ENCODE data around the gene CDC20B.
A peak's percentile ranks its signal among the peaks of the same experiment; 100 is the strongest.
"Not testable (repeated sequence)": the region's sequence is repeated elsewhere in the genome, so short reads cannot be mapped to it uniquely, and the experiment has no call there.

The CDC20B gene

DNA sequence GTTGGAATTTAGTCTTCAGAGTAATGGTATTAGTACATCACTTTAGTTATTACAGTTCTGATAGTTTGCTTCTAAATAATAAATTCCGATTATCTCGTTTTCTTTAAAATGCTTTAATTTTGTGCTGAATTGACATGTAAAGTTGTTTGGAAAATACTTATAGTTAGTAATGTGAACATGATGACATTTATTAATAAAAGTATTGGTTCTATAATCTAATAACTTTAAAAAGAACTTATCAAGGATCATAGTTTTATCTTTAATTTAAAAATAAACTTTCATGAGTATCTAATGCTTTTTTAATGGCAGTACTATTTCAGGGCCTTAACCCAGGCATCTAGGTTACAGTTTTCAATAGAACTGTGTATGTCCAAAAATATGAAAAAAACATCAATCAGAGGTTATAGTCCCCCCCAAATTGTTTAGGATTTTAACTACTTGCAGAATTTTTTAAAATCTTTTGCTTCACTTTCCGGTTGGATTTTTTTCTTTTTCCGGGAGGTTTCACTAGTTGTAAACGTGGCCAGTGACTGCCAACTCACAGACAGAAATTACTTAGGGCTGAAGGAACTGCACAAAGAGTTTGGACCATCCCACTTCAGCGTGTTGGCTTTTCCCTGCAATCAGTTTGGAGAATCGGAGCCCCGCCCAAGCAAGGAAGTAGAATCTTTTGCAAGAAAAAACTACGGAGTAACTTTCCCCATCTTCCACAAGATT lies 12.3 kb downstream of the CDC20B start:
- no peak for DNase-seq (ENCODE audit: low spot score)

DNA sequence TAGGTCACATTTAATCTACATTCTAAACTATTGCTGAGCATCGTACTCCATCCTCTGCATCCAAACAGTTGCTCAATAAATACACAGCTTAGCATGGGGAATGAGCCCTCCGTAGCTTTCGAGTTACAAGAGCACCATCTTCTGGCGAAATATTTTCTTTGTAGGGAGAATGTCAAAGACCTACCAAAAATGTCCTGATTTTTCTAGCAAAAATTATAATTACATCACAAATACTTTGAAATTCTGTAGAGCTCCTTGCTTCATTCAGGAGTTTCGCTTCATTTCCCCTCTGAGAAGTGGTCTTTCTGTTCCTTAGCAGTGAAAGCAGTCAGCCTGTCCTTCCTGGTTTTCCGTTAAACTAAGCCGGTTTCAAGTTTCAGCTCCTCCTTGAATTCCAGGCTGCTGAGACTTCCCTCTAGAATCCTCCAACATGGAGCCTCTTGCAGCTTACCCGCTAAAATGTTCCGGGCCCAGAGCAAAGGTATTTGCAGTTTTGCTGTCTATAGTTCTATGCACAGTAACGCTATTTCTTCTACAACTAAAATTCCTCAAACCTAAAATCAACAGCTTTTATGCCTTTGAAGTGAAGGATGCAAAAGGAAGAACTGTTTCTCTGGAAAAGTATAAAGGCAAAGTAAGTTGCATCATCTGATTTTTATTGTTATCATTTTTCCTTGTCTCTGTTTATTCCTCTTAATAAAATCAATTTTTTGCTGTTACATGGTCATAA lies 13.0 kb downstream of the CDC20B start, which contains the start of gene GPX8:
Gene GPX8, plus strand, starts transcription at position 409 of the 730 bp plus-strand sequence. Its CDS starts 22 bp downstream, at position 431.
- DNase-seq (ENCODE audit: low spot score) = peak; percentile 61

DNA sequence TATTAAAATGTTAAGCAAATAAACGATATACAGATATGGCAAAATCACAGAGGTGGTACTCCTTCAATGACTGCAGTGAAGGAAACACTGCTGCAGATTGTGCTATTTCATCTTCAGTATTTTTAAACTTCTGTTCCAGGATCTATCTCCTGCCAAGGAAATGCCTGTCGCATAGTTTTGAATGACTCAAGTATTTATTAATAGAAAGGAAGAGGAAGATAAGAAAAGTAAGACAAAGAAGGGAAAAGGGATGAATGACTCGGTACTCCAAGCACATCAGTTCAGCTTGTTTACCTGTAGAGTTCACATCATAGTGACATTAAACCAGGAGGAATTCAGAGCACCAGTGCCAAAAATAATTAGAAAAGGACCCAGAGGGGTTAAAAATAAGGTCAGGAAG lies 18.1 kb downstream of the CDC20B start:
- no peak for DNase-seq (ENCODE audit: low spot score)

DNA sequence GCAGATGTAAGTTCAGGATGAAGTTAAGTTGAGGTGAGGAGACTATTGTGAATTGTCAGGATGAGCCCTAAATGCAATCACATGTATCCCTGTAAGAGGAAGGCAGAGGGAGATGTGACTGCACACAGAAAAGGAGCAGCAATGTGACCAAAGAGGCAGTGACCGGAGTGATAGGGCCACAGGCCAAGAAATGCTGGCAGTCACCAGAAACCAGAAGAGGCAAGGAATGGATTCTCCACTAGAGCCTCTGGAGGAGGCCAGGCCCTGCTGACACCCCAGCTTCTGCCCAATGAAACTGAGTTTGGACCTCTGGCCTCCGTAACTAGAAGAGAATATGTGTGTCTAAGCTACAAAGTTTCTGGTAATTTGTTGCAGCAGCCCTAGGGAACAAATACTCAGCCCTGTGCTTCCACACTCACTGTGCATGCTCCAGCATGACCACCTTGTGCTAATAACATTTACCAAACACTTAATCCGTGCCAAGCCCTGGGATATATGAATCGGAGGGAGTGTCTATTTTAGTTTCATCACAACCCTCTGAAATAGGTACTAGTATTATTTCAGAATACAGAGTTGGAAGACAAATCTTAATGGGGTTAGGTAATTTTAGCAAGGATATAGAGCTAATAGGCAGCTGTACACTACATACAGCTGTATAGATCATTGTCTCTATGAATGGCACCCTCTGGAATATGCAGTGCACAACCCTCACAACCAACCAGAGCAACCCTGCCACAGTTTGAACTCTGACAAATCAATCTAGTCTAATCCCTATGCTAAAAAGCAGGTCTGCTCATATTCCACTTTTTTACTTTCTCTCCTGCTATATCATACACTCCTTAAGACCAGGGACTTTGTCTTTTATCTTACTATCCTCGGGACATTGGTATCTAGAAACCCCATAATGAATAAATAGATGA lies 20.8 kb downstream of the CDC20B start:
- DNase-seq (ENCODE audit: low spot score) = no peak

DNA sequence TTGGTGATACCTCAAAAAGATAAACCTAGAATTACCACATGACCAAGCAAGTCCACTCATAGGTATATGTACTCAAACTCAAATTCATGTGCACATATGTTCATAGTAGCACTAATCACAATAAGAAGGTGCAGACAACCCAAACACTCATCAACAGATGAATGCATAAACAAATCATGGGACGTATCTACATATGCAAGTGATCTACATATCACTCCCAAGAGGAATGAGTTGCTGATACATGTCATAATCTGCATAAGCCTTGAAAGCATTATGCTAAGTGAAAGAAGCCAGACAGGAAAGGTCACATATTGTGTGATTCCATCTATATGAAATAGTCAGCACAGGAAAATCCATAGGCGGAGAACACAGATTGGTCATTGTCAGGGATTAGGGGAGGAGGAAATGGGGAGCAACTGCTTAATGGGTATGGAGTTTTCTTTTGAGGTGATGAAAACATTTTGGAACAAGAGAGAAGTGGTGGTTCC lies 23.6 kb downstream of the CDC20B start:
- no peak for DNase-seq (ENCODE audit: low spot score)

DNA sequence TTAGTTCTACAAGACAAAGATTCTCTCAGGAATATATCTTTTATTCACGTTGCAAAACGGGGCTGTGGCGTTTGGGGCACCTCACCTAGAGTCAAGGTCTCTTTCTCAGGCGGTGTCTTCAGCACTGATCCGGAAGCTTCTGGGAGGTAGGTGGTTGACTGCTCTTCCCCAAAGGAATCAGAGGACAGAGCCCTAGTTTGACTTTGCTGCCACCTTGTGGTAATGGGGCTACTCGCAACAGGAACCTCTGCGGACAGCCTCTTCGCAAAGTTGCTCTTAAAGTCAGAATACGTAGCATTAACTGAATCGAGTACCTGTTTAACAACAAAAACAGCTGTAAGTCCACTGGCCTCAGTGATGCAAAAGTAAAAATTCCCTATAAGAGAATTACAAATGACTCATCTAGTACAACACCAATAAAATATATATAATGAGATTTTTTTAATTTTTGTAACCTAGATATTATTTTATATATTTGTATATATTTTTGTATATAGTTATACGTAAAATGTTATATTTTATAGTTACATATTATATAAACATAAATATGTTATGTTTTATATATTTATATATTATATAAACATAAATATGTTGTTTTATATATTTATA lies 26.3 kb downstream of the CDC20B start:
- peak; percentile 88 for DNase-seq (ENCODE audit: low spot score)

DNA sequence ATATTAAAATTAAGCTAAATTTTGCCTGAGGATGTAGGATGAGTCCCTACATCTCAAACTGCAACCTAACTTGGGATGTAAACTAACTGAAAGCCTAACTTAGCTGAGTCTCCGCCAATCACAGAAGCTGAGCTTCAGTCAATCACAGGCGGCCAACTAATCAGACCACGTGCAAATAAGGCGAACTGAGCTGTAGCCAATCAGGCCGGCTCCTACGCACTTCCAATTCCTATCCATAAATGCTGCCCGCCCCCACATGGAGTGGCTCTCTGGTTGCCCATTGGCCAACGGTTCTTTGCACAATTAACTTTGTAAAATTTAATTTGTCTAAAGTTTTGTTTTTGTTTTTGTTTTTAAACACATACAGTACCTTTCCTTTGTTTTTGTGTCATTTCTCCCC lies 26.9 kb downstream of the CDC20B start:
- no peak for DNase-seq (ENCODE audit: low spot score)

DNA sequence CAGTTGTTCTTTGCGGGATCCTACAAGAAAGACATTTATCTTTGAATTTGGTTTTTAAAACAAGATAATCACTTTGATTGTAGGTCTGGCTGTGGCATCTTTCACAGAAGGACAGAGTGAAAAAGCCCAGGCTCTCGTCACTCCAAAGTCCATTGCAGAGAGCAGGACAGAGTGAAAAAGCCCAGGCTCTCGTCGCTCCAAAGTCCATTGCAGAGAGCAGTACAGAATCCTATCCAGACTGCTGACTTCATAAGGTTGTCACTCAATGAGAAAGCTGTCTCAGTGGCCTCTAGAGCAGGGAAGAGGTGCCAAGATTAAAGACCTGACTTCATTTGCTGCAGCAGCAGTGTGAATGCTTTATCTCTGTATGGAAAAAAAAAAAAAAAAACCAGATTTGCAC lies 29.4 kb downstream of the CDC20B start:
- no peak for DNase-seq (ENCODE audit: low spot score)

DNA sequence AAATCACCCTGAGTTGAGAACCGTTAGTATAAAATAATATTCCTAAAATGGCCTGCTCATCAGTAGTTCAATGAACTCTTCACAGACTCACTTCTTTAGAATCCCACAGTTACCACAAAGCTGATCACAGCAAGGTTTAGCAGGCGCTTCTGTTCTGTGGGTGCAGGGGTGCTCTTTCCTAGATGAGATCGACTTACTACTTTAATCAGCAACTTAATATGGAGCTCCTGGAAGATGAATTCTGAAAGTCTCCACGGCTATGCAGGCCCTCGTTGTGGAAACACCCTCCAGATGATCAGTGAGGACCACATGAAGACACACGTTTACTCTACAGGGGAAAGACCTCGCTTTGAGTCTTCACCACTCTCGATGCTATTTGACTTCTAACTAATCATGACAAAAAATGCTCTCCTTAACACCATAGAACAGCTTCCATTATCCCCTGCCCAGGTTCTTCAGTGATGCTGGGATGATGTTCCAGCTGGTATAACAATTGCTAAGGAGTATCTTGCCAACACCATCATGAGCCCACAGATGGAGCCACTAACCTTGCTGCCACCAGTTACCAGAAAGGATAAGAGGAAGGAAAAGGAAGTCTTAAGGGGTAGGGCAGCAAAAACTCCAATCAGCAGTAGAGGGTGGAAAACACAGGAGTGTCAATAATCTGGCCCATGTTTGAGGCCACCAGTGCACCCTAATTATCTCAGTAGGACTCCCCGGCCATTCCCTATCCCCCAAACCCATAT lies 30.9 kb downstream of the CDC20B start:
- DNase-seq (ENCODE audit: low spot score) = no peak

DNA sequence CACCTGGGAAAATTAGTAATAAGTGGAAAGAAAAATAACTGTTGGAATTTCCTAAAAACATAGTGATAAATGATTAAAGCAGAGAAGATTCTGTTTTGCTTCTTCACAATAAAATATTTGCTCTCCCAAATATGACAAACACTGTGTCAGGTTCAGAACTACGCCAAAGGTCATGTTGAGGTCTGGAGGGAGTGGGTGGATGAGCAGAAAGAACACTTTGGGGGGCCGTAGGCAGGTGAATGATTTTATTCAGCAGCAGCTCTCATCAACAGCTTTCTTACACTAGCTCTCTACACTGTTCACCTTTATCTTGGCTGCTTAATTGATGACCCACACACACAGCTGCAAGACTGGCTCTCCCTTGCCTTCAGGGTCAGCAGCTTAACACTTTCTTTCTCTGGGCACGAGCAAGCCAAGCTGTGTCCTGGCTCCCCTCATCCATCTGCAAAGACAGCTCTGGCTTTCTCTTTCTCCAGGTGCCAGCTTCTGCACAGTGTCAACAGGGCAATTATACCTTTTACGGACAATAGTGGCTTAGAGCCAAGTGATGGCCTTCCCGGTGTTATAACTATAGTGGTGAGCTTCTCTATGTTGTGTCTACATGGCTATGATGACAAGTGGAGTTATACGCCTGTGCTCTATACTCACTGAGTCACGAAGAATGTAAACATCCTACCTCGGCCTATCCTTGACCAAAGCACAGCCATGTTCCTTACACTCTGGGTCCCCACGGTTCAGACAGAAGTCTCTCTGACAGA lies 31.9 kb downstream of the CDC20B start:
- DNase-seq (ENCODE audit: low spot score) = no peak

DNA sequence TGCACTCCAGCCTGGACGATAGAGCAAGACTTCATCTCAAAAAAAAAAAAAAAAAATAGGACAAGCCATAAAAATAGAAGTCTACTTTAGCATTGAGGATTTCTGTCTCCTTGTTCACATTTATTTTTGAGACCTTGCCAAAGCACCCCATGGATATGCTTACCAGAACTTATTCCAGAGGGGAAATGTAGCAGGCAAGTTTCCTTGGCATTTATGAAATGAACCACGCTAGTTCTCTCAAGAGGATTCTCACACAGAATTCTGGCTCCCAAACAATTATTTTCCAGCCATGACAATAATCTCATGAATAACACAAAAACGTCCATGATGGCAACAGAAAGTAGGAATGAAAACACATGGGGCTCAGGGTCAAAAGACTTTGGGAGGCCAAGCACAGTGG lies 36.5 kb downstream of the CDC20B start:
- no peak for DNase-seq (ENCODE audit: low spot score)

DNA sequence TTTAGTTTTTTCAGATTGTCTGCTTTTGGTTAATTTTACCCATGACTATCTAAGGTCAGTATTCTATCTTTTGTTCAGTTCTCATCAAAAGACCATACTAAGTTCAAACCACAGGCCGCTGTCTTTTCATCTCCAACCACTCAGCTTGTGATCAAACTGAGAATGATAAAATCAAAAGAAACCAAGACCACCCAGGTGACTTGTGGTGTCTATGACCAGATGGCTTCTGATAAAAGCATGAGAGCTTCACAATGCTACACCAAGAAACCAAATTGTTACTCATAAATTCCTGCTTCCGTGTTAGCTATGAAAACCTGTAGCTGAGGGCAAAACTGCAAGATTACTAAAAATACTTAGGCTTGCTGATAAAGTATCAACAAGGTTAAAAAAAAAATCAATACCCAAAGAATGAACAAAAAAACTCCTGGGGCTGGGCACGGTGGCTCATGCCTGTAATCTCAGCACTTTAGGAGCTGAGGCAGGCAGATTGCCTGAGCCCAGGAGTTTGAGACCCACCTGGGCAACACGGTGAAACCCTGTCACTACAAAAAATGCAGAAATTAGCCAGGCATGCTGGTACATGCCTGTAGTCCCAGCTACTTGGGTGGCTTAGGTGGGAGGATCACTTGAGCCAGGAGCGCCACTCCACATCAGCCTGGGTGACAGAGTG lies 38.8 kb downstream of the CDC20B start:
- DNase-seq (ENCODE audit: low spot score) = no peak

DNA sequence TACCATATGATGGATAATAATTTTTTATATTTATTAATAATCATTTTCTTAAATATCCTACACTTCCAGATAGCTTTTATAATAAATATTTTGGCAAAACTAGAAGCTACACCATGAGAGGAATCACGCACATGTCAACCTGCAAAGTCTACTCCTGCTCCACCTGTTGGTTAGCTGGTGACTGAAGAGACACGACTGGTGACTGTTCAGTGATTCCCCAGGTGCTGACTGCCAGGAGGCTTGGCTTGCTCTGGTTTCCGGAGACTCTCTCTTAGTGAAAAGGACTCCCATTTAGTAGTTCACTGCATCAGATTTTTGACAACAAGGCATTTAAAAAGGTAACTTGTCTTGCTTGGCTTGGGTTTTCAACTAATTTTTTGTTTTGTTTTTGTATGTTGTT lies 49.6 kb downstream of the CDC20B start:
- DNase-seq (ENCODE audit: low spot score) = no peak

DNA sequence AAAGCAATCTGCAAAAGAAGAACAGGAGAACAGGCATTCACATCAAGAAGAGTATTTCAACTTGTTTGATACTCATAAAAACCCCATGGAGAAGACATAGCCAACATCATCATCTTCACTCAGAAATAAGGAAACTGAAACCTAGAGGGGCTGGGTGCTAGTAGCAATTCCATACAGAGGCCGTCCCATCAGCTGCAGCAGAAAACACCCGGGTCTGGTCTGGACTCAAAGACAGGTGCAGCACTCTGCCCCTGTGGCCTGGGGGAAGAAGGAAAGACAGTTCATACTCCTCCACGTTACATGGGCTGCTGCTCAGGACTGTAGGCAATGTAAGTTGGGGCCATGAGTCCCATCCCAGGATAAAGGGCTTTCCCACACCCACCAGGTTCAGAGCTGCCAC lies 58.9 kb downstream of the CDC20B start:
- DNase-seq (ENCODE audit: low spot score) = no peak

DNA sequence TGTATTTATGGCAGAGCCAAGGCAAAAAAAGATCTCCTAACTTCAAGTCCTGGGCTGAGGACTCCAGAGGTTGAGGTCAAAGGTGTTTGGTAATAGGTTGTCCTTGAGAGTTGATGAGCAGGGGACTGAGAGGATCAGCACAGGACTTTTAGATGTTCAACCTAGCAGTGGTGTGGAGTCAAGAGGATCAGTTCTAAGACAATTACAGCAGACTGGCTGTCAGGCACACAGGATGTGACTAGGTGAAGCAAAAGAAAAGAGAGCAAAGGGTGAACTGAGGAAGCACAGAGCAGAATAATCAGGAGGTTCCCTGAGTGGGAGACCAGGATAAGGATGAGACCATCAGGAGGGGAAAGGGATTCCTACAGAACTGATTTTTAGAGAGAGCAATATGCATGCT lies 59.6 kb downstream of the CDC20B start:
- DNase-seq (ENCODE audit: low spot score) = no peak

DNA sequence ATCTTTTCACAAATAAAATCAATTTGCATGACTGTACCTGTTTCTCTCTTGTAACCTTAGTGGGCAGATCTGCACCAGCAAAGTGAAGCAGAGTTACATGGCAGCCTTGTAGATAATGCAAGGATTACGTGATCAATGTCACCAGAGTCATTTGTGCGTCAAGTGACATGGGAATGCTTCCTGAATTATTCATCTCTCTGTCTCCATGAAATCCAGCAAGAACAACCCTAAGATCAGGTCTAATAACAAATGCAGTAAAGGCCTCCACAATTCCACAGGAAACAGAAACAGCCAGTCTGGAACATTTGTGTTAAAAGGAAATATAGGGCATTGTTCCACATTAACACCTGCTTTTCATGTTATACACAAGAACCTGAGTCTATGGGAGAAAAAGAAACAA lies 62.8 kb downstream of the CDC20B start:
- DNase-seq (ENCODE audit: low spot score) = no peak

DNA sequence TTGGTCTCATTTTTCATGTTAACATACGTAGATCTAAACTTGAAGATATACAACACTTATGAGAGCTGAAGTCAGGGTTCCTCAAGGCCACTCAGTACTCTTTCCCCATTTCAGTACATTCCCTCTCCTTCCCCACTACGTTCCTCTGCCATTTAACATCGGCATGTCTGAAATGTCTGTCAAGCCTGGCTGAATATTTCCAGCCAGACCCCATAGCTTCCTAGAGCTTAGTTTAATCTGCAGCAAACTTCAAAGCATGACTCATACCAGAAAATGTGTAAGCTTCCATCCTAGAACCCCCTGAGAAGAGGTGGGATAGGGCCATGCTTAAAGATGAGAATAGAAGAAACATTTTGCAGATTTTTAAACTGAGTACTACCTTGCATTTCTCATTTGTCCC lies 64.3 kb downstream of the CDC20B start:
- no peak for DNase-seq (ENCODE audit: low spot score)

DNA sequence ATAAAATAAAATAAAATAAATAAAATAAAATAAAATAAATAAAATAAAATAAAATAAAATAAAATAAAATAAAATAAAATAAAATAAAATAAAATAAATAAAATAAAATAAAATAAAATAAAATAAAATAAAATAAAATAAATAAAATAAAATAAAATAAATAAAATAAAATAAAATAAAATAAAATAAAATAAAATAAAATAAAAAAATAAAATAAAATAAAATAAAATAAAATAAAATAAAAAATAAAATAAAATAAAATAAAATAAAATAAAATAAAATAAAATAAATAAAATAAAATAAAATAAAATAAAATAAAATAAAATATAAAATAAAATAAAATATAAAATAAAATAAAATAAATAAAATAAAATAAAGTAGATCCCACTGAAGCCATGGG lies 67.0 kb downstream of the CDC20B start:
- not testable (repeated sequence) for DNase-seq (ENCODE audit: low spot score)

DNA sequence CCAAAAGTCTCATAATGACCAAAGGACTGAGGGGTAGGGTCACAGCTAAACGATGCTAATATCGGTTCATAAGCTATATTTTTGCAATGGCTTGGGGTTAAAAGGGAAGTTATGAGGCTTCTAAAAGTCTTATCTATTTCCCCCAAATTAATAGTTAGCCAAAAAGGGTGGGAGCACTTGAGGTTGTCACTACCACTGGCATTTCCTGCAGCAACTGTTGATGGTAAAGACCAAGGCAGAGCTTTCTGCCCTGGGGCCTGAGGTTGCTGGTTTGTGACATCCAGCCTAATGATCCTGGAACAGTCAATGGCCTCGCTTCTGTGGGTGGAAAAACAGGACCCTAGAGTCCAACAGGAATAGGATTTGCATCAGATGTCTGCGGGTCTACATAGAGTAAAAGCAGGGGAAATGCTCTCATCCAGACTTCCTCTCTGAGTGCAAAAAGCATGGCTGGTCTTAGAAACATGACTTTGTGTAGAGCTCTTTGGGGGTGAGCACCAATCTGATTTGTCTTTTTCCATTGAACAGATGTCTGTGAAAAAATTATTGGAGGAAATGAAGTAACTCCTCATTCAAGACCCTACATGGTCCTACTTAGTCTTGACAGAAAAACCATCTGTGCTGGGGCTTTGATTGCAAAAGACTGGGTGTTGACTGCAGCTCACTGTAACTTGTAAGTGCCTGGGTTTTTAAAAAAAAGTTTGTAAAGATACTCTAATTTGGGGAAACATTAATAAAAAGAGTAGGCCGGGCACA lies 67.9 kb downstream of the CDC20B start:
- no peak for DNase-seq (ENCODE audit: low spot score)

All from LoVo (cell line).